IMR-90 (cell line): ENCODE measurements around the gene CLEC14A. TPM values are rescaled to one million over a fixed set of nuclear protein-coding genes. Genes with fewer than 3 reads are reported as not detected.

Source experiments
- ATAC-seq: fragments of 200-7000 bp; cut with Tn5 transposase; 2 replicates; pipeline ENCODE4 v1.9.1; 2020; ENCODE audit warnings: low read depth, mild to moderate bottlenecking, moderate library complexity
- BruUV-seq: library from RNA; stranded (reverse); fragments of 400-500 nt; replicated peaks from 2 replicates; lab custom pipeline; 2021; lab: Mats Ljungman, UMichigan
- CTCF ChIA-PET: fragments of 300-600 bp; formaldehyde crosslinking; extraction: SDS; loops from one replicate; lab custom pipeline; 2021; ENCODE audit warnings: antibody characterized with exemption; lab: Yijun Ruan, JAX
- POLR2A ChIA-PET: fragments of 300-600 bp; sonication (Branson Sonifier 250); formaldehyde crosslinking; loops from one replicate; lab custom pipeline; 2022; ENCODE audit warnings: antibody characterized with exemption; ENCODE audit not compliant: unreplicated experiment; lab: Charles Lee
- DNase-seq: peaks from one replicate; pipeline ENCODE4 v3.0.0; 2013
- H2AFZ ChIP-seq: replicated peaks from 2 replicates; pipeline ENCODE3; 2013; ENCODE audit warnings: low read length, mild to moderate bottlenecking; ENCODE audit not compliant: poor library complexity
- H2AK5ac ChIP-seq: 2 replicates; pipeline ENCODE4 v1.6.1; 2013; ENCODE audit warnings: low read depth, low read length, inconsistent platforms
- H2AK9ac ChIP-seq: replicated peaks from 2 replicates; pipeline ENCODE3; 2013; ENCODE audit warnings: mild to moderate bottlenecking, low read depth, low read length, moderate library complexity; ENCODE audit not compliant: poor library complexity
- H2BK120ac ChIP-seq: 2 replicates; pipeline ENCODE4 v1.6.1; 2013; ENCODE audit warnings: low read depth, low read length, inconsistent platforms
- H2BK15ac ChIP-seq: 3 replicates; pipeline ENCODE4 v1.6.1; 2013; ENCODE audit warnings: low read depth, low read length, inconsistent platforms
- H2BK20ac ChIP-seq: 2 replicates; pipeline ENCODE4 v1.6.1; 2013; ENCODE audit warnings: low read depth, mild to moderate bottlenecking, inconsistent platforms, low read length, moderate library complexity
- H2BK5ac ChIP-seq: 2 replicates; pipeline ENCODE4 v1.6.1; 2013; ENCODE audit warnings: mild to moderate bottlenecking, low read depth, low read length, inconsistent platforms; ENCODE audit not compliant: poor library complexity, severe bottlenecking
- H3K14ac ChIP-seq: replicated peaks from 2 replicates; pipeline ENCODE4 v1.6.1; 2013; ENCODE audit warnings: low read depth, low read length, inconsistent platforms
- H3K18ac ChIP-seq: 2 replicates; pipeline ENCODE4 v1.6.1; 2013; ENCODE audit warnings: low read depth, low read length, control low read depth
- H3K23ac ChIP-seq: 2 replicates; pipeline ENCODE4 v1.6.1; 2013; ENCODE audit warnings: low read depth, low read length, inconsistent platforms
- H3K27ac ChIP-seq: 2 replicates; pipeline ENCODE4 v1.5.1; 2013; ENCODE audit warnings: mild to moderate bottlenecking, control low read depth, low read length; ENCODE audit not compliant: insufficient read depth
- H3K27me3 ChIP-seq: 2 replicates; pipeline ENCODE4 v1.6.1; 2013; ENCODE audit warnings: low read length; ENCODE audit not compliant: control insufficient read depth, insufficient read depth
- H3K36me3 ChIP-seq: 2 replicates; pipeline ENCODE4 v1.6.1; 2013; ENCODE audit warnings: low read length, mixed read lengths; ENCODE audit not compliant: control insufficient read depth, insufficient read depth
- H3K4ac ChIP-seq: 2 replicates; pipeline ENCODE4 v1.6.1; 2013; ENCODE audit warnings: low read depth, low read length, inconsistent platforms
- H3K4me1 ChIP-seq: 2 replicates; pipeline ENCODE4 v1.6.1; 2013; ENCODE audit warnings: low read length, mixed read lengths; ENCODE audit not compliant: control insufficient read depth, insufficient read depth
- H3K4me2 ChIP-seq: 2 replicates; pipeline ENCODE4 v1.6.1; 2013; ENCODE audit warnings: low read depth, mild to moderate bottlenecking, control low read depth, low read length, moderate library complexity
- H3K4me3 ChIP-seq: 2 replicates; pipeline ENCODE4 v1.5.1; 2013; ENCODE audit warnings: low read depth, mild to moderate bottlenecking, control low read depth, low read length, moderate library complexity; ENCODE audit not compliant: insufficient read depth
- H3K56ac ChIP-seq: 2 replicates; pipeline ENCODE4 v1.6.1; 2013; ENCODE audit warnings: low read length, inconsistent platforms; ENCODE audit not compliant: insufficient read depth; ENCODE audit errors: extremely low read depth
- H3K79me1 ChIP-seq, 2 experiments: 2 replicates each; pipeline ENCODE4 v1.6.1; 2013; ENCODE audit warnings: low read length in 2 of 2, inconsistent platforms in 1 of 2, low read depth in 1 of 2
- H3K9ac ChIP-seq: 2 replicates; pipeline ENCODE4 v1.6.1; 2013; ENCODE audit warnings: low read depth, low read length, control low read depth
- H3K9me1 ChIP-seq: 2 replicates; pipeline ENCODE4 v1.6.1; 2013; ENCODE audit warnings: low read length, inconsistent platforms; ENCODE audit not compliant: insufficient read depth
- H3K9me3 ChIP-seq: 2 replicates; pipeline ENCODE4 v1.6.1; 2013; ENCODE audit warnings: low read length; ENCODE audit not compliant: control insufficient read depth, insufficient read depth
- H4K20me1 ChIP-seq: 2 replicates; pipeline ENCODE4 v1.6.1; 2013; ENCODE audit warnings: low read length, inconsistent platforms; ENCODE audit not compliant: insufficient read depth
- H4K5ac ChIP-seq: 2 replicates; pipeline ENCODE4 v1.6.1; 2013; ENCODE audit warnings: mild to moderate bottlenecking, low read depth, low read length, control low read depth
- H4K8ac ChIP-seq, 2 experiments: 2 replicates each; pipeline ENCODE4 v1.6.1; 2013; ENCODE audit warnings: low read depth in 2 of 2, low read length in 2 of 2, control low read depth in 1 of 2, inconsistent platforms in 1 of 2
- H4K91ac ChIP-seq: 2 replicates; pipeline ENCODE4 v1.6.1; 2013; ENCODE audit warnings: low read depth, low read length, inconsistent platforms; ENCODE audit not compliant: insufficient read depth
- BHLHE40 ChIP-seq: fragments of 150-350 bp; IDR thresholded peaks from 2 replicates; pipeline ENCODE4 v1.6.1; 2016; ENCODE audit warnings: mild to moderate bottlenecking, low read depth, low read length
- CEBPB ChIP-seq: IDR thresholded peaks from 2 replicates; pipeline ENCODE4 v1.6.1; 2012; ENCODE audit warnings: low read depth, low read length, improper control_type of control experiment
- CHD1 ChIP-seq: IDR thresholded peaks from 2 replicates; pipeline ENCODE4 v1.6.1; 2012; ENCODE audit warnings: low read depth, low read length, improper control_type of control experiment
- CTCF ChIP-seq: conservative IDR thresholded peaks from 2 replicates; pipeline ENCODE4 v1.5.1; 2012; ENCODE audit warnings: mild to moderate bottlenecking, low read depth, low read length, improper control_type of control experiment
- ELK1 ChIP-seq: fragments of 150-350 bp; IDR thresholded peaks from 2 replicates; pipeline ENCODE4 v1.6.1; 2016; ENCODE audit warnings: low read depth, mild to moderate bottlenecking, low read length, moderate library complexity, borderline replicate concordance
- FOS ChIP-seq: fragments of 150-350 bp; IDR thresholded peaks from 2 replicates; pipeline ENCODE4 v1.6.1; 2016; ENCODE audit warnings: low read depth, low read length
- MAFK ChIP-seq: IDR thresholded peaks from 2 replicates; pipeline ENCODE4 v1.6.1; 2012; ENCODE audit warnings: low read depth, low read length, improper control_type of control experiment
- MAZ ChIP-seq: IDR thresholded peaks from 2 replicates; pipeline ENCODE4 v1.6.1; 2012; ENCODE audit warnings: low read depth, mild to moderate bottlenecking, low read length, improper control_type of control experiment, moderate library complexity, borderline replicate concordance
- MXI1 ChIP-seq: IDR thresholded peaks from 2 replicates; pipeline ENCODE4 v1.6.1; 2012; ENCODE audit warnings: low read depth, mild to moderate bottlenecking, low read length, moderate library complexity, borderline replicate concordance
- NFE2L2 ChIP-seq: fragments of 150-350 bp; IDR thresholded peaks from 2 replicates; pipeline ENCODE4 v1.6.1; 2016; ENCODE audit warnings: low read depth, mild to moderate bottlenecking, low read length
- POLR2A ChIP-seq: IDR thresholded peaks from 2 replicates; pipeline ENCODE4 v1.6.1; 2012; ENCODE audit warnings: mild to moderate bottlenecking, low read depth, low read length
- RAD21 ChIP-seq: IDR thresholded peaks from 2 replicates; pipeline ENCODE4 v1.6.1; 2012; ENCODE audit warnings: low read length, improper control_type of control experiment
- RCOR1 ChIP-seq: IDR thresholded peaks from 2 replicates; pipeline ENCODE4 v1.6.1; 2012; ENCODE audit warnings: mild to moderate bottlenecking, low read length, improper control_type of control experiment; ENCODE audit not compliant: insufficient replicate concordance
- RFX5 ChIP-seq: IDR thresholded peaks from 2 replicates; pipeline ENCODE4 v1.8.0; 2012; ENCODE audit warnings: low read depth, mild to moderate bottlenecking, low read length, moderate library complexity
- SMC3 ChIP-seq: fragments of 150-350 bp; IDR thresholded peaks from 2 replicates; pipeline ENCODE4 v1.6.1; 2016; ENCODE audit warnings: low read depth, mild to moderate bottlenecking, antibody characterized with exemption, low read length, moderate library complexity
- USF2 ChIP-seq: fragments of 150-350 bp; IDR thresholded peaks from 2 replicates; pipeline ENCODE4 v1.6.1; 2017; ENCODE audit warnings: mild to moderate bottlenecking, antibody characterized with exemption, low read length, low read depth
- WGBS, 2 experiments: methylation state at CpG; one replicate each; pipeline versions ENCODE4 v1.1.5 to v1.1.7; 2013; ENCODE audit warnings: missing lambda C conversion rate in 2 of 2; ENCODE audit not compliant: insufficient read length in 1 of 2; ENCODE audit errors: extremely low coverage in 2 of 2; 5-methylcytosine and 5-hydroxymethylcytosine counted together
- dilution Hi-C: fragments of 300-500 bp; cut with HindIII; formaldehyde crosslinking; loops from one replicate; pipeline ENCODE4 v1.14.3; 2018; ENCODE audit warnings: low sequenced_read_pairs; ENCODE audit not compliant: unreplicated experiment
- in situ Hi-C: fragments of 300-500 bp; cut with MboI; formaldehyde crosslinking; loops from 3 replicates; pipeline ENCODE4 v1.14.3; 2019; ENCODE audit warnings: low sequenced_read_pairs, inconsistent platforms, mixed read lengths
- intact Hi-C: fragments of 100-400 bp; cut with micrococcal nuclease; formaldehyde crosslinking; loops from 2 replicates; pipeline ENCODE4 v1.10.0; 2022
- polyA plus RNA-seq, 3 experiments: library from polyadenylated mRNA; depleted of rRNA; stranded (reverse); fragments of >200 nt; gene quantifications; 2 replicates each; pipeline ENCODE4 v1.2.3, GENCODE V29; 2012; ENCODE audit warnings: low replicate concordance in 1 of 3
- total RNA-seq: library from RNA; depleted of rRNA; stranded (reverse); fragments of >200 nt; gene quantifications from 2 replicates; pipeline ENCODE4 v1.2.3, GENCODE V29; 2012

CLEC14A gene
- total and polyA plus RNA-seq, 2 of the 4 experiments (the other 2 are of a cell fraction) = 3.0 to 6.2 TPM

- H3K36me3 ChIP-seq = no peaks in the 10 kb centered on the region
- peaks cover 2% of the 10 kb centered on the region; the same call in 1 of the 2 replicates for H3K4me1 ChIP-seq
- H3K9ac ChIP-seq = no peak overlapping the region
- no peak overlapping the region for H2AFZ ChIP-seq
- no peak overlapping the region; the same call in 1 of the 2 replicates for H3K4ac ChIP-seq
- CTCF ChIA-PET = interaction anchor here (1.1 kb wide), 1 partner anchor 12 kb away, joined by 3 read pairs; no protein-coding TSS in a partner anchor
- ATAC-seq (no peak), DNase-seq (peak; percentile 2)
- in situ Hi-C loops (no loop called here), dilution Hi-C loops (no loop called here), intact Hi-C loops (loop anchor here (5.0 kb wide), 1 partner anchor 149 kb away; no protein-coding TSS in a partner anchor)
- no peak overlapping the region for H3K14ac ChIP-seq
- H3K9me1 ChIP-seq = no peaks in the 10 kb centered on the region
- H3K9me3 ChIP-seq = 0 out of 2 replicates have a peak, but pooled peaks cover 2% of the 10 kb centered on the region
- no peak overlapping the region; the same call in 1 of the 2 replicates for H3K4me3 ChIP-seq
- H2BK5ac ChIP-seq = peak overlapping the region; percentile 3
- WGBS, 2 experiments = no CpG with 5 or more reads among the region's 4 CpGs
- H2AK9ac ChIP-seq = no peak overlapping the region
- no peaks in the 10 kb centered on the region for H4K20me1 ChIP-seq
- no peak overlapping the region for H3K27ac ChIP-seq
- no peak overlapping the region for H2AK5ac ChIP-seq
- H3K4me2 ChIP-seq = peak overlapping the region; percentile 78; the same call in 1 of the 2 replicates
- H4K5ac ChIP-seq = peak overlapping the region; percentile 46; the same call in 1 of the 2 replicates
- H3K56ac ChIP-seq = no peak overlapping the region
- peak overlapping the region in 1 of 2 experiments; percentile 0; a peak in 1 of 4 replicates for H4K8ac ChIP-seq
- TF ChIP-seq USF2 (no peak), BHLHE40 (no peak), MXI1 (no peak), NFE2L2 (no peak), CHD1 (no peak), ELK1 (no peak), FOS (no peak), MAFK (no peak), RAD21 (no peak), RFX5 (no peak), MAZ (no peak), SMC3 (no peak), CTCF (no peak), CEBPB (no peak), POLR2A (no peak), RCOR1 (no peak)
- H3K79me1 ChIP-seq = no peaks in the 10 kb centered on the region
- peak overlapping the region; percentile 29; the same call in 1 of the 2 replicates for H3K23ac ChIP-seq
- H2BK20ac ChIP-seq = peak overlapping the region; percentile 18; the same call in 1 of the 2 replicates
- no peaks in the 10 kb centered on the region for H3K27me3 ChIP-seq
- H2BK120ac ChIP-seq = no peak overlapping the region
- H3K18ac ChIP-seq = peak overlapping the region; percentile 74; the same call in 1 of the 2 replicates
- no peak overlapping the region; the same call in 2 of the 3 replicates for H2BK15ac ChIP-seq
- POLR2A ChIA-PET = interaction anchor here (0.6 kb wide), 1 partner anchor 167 kb away, joined by 3 read pairs; no protein-coding TSS in a partner anchor
- BruUV-seq = no TSS peak
- H4K91ac ChIP-seq = no peak overlapping the region
Measured at GRCh38 chr14:38253676-38254075, 2.2 kb downstream of the CLEC14A start.
